ENCODE data around the gene SFT2D1. TPM values are rescaled to one million over a fixed set of nuclear protein-coding genes. Genes with fewer than 3 reads are reported as not detected.

The SFT2D1 gene
- total RNA-seq, 1 donor from 2014 or later = 29.1 TPM

DNA sequence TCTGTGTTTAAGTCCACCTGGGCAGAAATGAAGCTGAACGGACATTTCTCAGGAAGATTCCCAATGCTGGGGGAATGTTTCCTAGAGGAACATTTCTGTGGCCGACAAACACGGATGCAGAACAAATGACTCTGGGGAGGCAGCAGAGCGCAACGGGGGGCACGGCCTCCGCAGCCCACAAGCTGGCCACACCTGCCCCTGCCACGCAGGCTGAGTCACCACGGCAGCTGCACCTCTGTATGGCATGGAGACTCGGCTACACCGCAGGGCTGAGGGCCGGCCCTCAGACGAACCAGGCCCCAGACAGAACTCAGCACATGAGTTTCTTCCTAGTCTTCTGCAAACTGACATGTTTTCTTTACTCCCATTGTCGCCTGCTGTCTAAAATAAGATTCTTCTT is 24.1 kb downstream of the SFT2D1 start:
- TF ChIP-seq, protein P1, sequence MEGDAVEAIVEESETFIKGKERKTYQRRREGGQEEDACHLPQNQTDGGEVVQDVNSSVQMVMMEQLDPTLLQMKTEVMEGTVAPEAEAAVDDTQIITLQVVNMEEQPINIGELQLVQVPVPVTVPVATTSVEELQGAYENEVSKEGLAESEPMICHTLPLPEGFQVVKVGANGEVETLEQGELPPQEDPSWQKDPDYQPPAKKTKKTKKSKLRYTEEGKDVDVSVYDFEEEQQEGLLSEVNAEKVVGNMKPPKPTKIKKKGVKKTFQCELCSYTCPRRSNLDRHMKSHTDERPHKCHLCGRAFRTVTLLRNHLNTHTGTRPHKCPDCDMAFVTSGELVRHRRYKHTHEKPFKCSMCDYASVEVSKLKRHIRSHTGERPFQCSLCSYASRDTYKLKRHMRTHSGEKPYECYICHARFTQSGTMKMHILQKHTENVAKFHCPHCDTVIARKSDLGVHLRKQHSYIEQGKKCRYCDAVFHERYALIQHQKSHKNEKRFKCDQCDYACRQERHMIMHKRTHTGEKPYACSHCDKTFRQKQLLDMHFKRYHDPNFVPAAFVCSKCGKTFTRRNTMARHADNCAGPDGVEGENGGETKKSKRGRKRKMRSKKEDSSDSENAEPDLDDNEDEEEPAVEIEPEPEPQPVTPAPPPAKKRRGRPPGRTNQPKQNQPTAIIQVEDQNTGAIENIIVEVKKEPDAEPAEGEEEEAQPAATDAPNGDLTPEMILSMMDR (IDR thresholded peaks at IDR 0.05; ENCODE audit: unreplicated experiment) = no peak
- DNase-seq (ENCODE audit: low spot score) = no peak
- peaks cover 11% of the 10 kb centered on the region for H3K36me3 Mint-ChIP-seq (ENCODE audit: low read depth, unreplicated experiment)
- H3K4me3 Mint-ChIP-seq (ENCODE audit: unreplicated experiment) = no peak overlapping the region
- H3K27ac Mint-ChIP-seq (ENCODE audit: unreplicated experiment) = no peak overlapping the region
- peaks cover 16% of the 10 kb centered on the region for H3K4me1 Mint-ChIP-seq (ENCODE audit: unreplicated experiment)
- no peaks in the 10 kb centered on the region for H3K9me3 Mint-ChIP-seq (ENCODE audit: unreplicated experiment)
- H3K27me3 Mint-ChIP-seq (ENCODE audit: unreplicated experiment) = peaks cover 4% of the 10 kb centered on the region

DNA sequence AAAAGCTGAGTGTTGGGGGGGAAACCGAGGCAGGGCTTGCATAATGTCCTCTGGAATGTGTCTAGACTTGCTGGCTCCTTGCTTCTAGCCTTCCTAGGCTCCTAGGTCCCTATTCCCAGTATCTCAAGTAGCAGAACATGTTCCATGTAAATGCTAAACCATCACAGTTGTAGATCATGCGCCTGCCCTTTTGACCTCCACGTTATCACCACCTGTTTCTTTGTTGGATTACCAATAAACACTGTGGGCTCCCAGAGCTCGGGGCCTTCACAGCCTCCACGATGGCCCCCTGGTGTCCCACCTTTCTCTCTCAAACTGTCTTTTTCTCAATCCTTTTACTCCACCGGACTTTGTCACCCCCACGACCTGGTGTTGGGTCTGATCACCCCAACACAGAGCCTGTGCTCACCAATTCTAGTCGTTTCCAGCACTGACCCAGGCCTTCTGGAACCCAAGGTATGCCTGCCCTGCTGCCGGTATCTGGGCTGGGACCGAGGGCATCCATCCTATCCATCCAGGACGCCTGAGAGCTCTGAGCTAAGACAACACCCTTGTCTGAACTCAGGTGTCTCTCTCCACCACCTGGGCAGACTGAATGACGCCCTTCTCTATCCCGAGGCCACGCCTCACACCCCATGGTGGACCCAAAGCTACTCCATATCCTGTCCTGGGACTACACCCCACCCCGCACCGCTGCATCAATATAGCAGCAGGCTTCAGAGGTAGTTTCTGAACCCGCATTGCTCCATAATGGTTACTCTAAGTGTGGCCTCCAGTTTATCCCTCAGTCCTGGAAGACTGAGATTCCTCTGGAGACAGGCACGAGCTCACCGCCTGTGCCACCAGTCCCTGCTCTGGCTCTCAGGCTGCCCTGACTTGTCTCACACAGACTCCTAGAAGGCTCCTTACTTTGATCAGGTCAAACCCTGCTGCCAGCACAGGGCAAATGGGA is 24.8 kb downstream of the SFT2D1 start:
- Mint-ChIP-seq H3K4me1 (ENCODE audit: unreplicated experiment) (peaks cover 14% of the 10 kb centered on the region), H3K9me3 (ENCODE audit: unreplicated experiment) (no peaks in the 10 kb centered on the region), H3K36me3 (ENCODE audit: low read depth, unreplicated experiment) (peaks cover 11% of the 10 kb centered on the region), H3K27ac (ENCODE audit: unreplicated experiment) (no peak overlapping the region), H3K27me3 (ENCODE audit: unreplicated experiment) (peaks cover 4% of the 10 kb centered on the region), H3K4me3 (ENCODE audit: unreplicated experiment) (no peak overlapping the region)
- DNase-seq (ENCODE audit: low spot score) = no peak
- TF ChIP-seq, protein P1 (IDR thresholded peaks at IDR 0.05; ENCODE audit: unreplicated experiment) = no peak

DNA sequence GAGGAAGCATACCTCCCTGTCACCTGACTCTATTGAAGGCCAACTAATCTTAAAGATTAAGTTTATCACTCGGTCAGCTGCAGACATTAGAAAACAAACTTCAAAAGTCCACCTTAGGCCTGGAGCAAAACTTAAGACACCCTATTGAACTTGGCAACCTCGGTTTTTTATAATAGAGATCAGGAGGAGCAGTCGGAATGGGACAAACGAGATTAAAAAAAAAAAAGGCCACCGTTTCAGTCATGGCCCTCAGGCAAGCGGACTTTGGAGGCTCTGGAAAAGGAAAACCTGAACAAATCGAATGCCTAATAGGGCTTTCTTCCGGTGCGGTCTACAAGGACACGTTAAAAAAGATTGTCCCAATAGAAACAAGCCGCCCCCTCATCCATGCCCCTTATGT is 26.9 kb downstream of the SFT2D1 start:
- Mint-ChIP-seq H3K27ac (ENCODE audit: unreplicated experiment) (no peak overlapping the region), H3K36me3 (ENCODE audit: low read depth, unreplicated experiment) (peaks cover 11% of the 10 kb centered on the region), H3K27me3 (ENCODE audit: unreplicated experiment) (peaks cover 4% of the 10 kb centered on the region), H3K4me1 (ENCODE audit: unreplicated experiment) (peaks cover 14% of the 10 kb centered on the region), H3K9me3 (ENCODE audit: unreplicated experiment) (no peaks in the 10 kb centered on the region), H3K4me3 (ENCODE audit: unreplicated experiment) (no peak overlapping the region)
- no peak for DNase-seq (ENCODE audit: low spot score)
- TF ChIP-seq, protein P1 (IDR thresholded peaks at IDR 0.05; ENCODE audit: unreplicated experiment) = no peak

GRCh38 chr6:166314454-166314853 is 27.9 kb downstream of the SFT2D1 start:
- peaks cover 8% of the 10 kb centered on the region for H3K27me3 Mint-ChIP-seq (ENCODE audit: unreplicated experiment)
- TF ChIP-seq, protein P1 (IDR thresholded peaks at IDR 0.05; ENCODE audit: unreplicated experiment) = no peak
- no peak overlapping the region for H3K4me3 Mint-ChIP-seq (ENCODE audit: unreplicated experiment)
- H3K9me3 Mint-ChIP-seq (ENCODE audit: unreplicated experiment) = no peaks in the 10 kb centered on the region
- no peak overlapping the region for H3K27ac Mint-ChIP-seq (ENCODE audit: unreplicated experiment)
- H3K4me1 Mint-ChIP-seq (ENCODE audit: unreplicated experiment) = peaks cover 14% of the 10 kb centered on the region
- H3K36me3 Mint-ChIP-seq (ENCODE audit: low read depth, unreplicated experiment) = peaks cover 10% of the 10 kb centered on the region
- DNase-seq (ENCODE audit: low spot score) = no peak
